Aorta (tissue), 5 donors: ENCODE data around the gene TRIM28. TPM values are rescaled to one million over a fixed set of nuclear protein-coding genes. Genes with fewer than 3 reads are reported as not detected.

Source experiments
- ATAC-seq: fragments of 200-7000 bp; cut with Tn5 transposase; one replicate; pipeline ENCODE4 v1.9.1; 2022; ENCODE audit warnings: moderate library complexity; ENCODE audit not compliant: low FRiP score
- DNase-seq, 2 donors: peaks; one replicate each; pipeline ENCODE4 v3.0.0-alpha.2; 2020
- H3K27ac ChIP-seq, 2 donors: one replicate each; pipeline ENCODE4 v1.5.1; 2013; ENCODE audit warnings: low read length in 2 of 2, mild to moderate bottlenecking in 2 of 2, moderate library complexity in 2 of 2, control low read depth in 1 of 2, inconsistent platforms in 1 of 2, low read depth in 1 of 2
- H3K27me3 ChIP-seq, 2 donors: one replicate each; pipeline ENCODE4 v1.6.1; 2013; ENCODE audit warnings: control low read depth in 1 of 2, low read length in 1 of 2, mild to moderate bottlenecking in 1 of 2, moderate library complexity in 1 of 2; ENCODE audit not compliant: insufficient read depth in 2 of 2, control insufficient read depth in 1 of 2
- H3K36me3 ChIP-seq, 2 donors: one replicate each; pipeline ENCODE4 v1.6.1; 2013; ENCODE audit warnings: control low read depth in 1 of 2, low read length in 1 of 2, mild to moderate bottlenecking in 1 of 2; ENCODE audit not compliant: insufficient read depth in 2 of 2, control insufficient read depth in 1 of 2
- H3K4me1 ChIP-seq, 2 donors: one replicate each; pipeline ENCODE4 v1.6.1; 2013; ENCODE audit warnings: low read length in 2 of 2, control low read depth in 1 of 2, mild to moderate bottlenecking in 1 of 2, moderate library complexity in 1 of 2; ENCODE audit not compliant: insufficient read depth in 2 of 2, control insufficient read depth in 1 of 2
- H3K4me3 ChIP-seq, 2 donors: one replicate each; pipeline ENCODE4 v1.5.1; 2013; ENCODE audit warnings: low read length in 2 of 2, control low read depth in 1 of 2, mild to moderate bottlenecking in 1 of 2
- H3K9me3 ChIP-seq: one replicate; pipeline ENCODE4 v1.6.1; 2013; ENCODE audit warnings: mild to moderate bottlenecking, low read length; ENCODE audit not compliant: control insufficient read depth
- WGBS, 2 donors: extraction: QIAGEN DNeasy Blood & Tissue Kit; methylation state at CpG; one replicate each; pipeline ENCODE4 v1.1.7; 2013; 5-methylcytosine and 5-hydroxymethylcytosine counted together
- intact Hi-C, 2 donors: fragments of 100-400 bp; cut with DNase I; formaldehyde crosslinking; loops; one replicate each; pipeline versions ENCODE4 v1.14.2 to v1.15.0; 2022
- polyA plus RNA-seq, 2 donors: library from polyadenylated mRNA; stranded (reverse); fragments of 200-250 nt; gene quantifications; one replicate each; pipeline ENCODE4 v1.2.3, GENCODE V29; 2013
- total RNA-seq, 2 donors: library from RNA; stranded (reverse); fragmentation: NEBNext Ultra II Directional; extraction: Animal tissue kit (Norgen Biotek cat#: 25700); gene quantifications; one replicate each; pipeline ENCODE4 v1.2.1, GENCODE V29; 2021
- donor health status: healthy with polysubstance abuse.
- donor health status: Bipolar disorder and iron deficiency.
- donor health status: DM: no; HTN: no; CAD: no.
- donor health status: DM: no; HTN: no; CAD: no.
- donor health status: DM: yes; HTN: yes; CAD: no.

The TRIM28 gene
- total and polyA plus RNA-seq, 4 donors = 76.5 to 210 (median 173) TPM

GRCh38 chr19:58578012-58578925, 34.4 kb downstream of the TRIM28 start:
- WGBS, 2 donors = 85 to 89% methylated on average over 11 of the region's 11 CpGs
- no peaks in the 10 kb centered on the region for H3K36me3 ChIP-seq
- peak in 1 of 2 donors; percentile 47 for DNase-seq
- H3K27ac ChIP-seq = no peak overlapping the region
- H3K4me1 ChIP-seq = no peaks in the 10 kb centered on the region
- intact Hi-C loops = no loop called here
- H3K27me3 ChIP-seq = no peaks in the 10 kb centered on the region
- no peak for ATAC-seq
- H3K9me3 ChIP-seq = no peaks in the 10 kb centered on the region
- H3K4me3 ChIP-seq = no peak overlapping the region

- no peak overlapping the region for H3K4me3 ChIP-seq
- intact Hi-C loops = no loop called here
- no peak overlapping the region for H3K27ac ChIP-seq
- no peaks in the 10 kb centered on the region for H3K36me3 ChIP-seq
- ATAC-seq (no peak), DNase-seq (peak in 1 of 2 donors; percentile 34)
- WGBS, 2 donors = 81 to 86% methylated on average over 8 of the region's 8 CpGs
- no peaks in the 10 kb centered on the region for H3K4me1 ChIP-seq
- H3K9me3 ChIP-seq = no peaks in the 10 kb centered on the region
- no peaks in the 10 kb centered on the region for H3K27me3 ChIP-seq
Observed at GRCh38 chr19:58579473-58580142, 35.7 kb downstream of the TRIM28 start.

GRCh38 chr19:58581227-58582141, 37.6 kb downstream of the TRIM28 start:
- intact Hi-C loops = no loop called here
- Histone ChIP-seq H3K9me3 (no peaks in the 10 kb centered on the region), H3K4me3 (no peak overlapping the region), H3K27ac (no peak overlapping the region), H3K36me3 (no peaks in the 10 kb centered on the region), H3K27me3 (no peaks in the 10 kb centered on the region), H3K4me1 (no peaks in the 10 kb centered on the region)
- ATAC-seq = peak; percentile 95
- peak; percentile 93 to 95 for DNase-seq
- WGBS, 2 donors = 65 to 71% methylated on average over 62 of the region's 62 CpGs

GRCh38 chr19:58582985-58583384, 39.1 kb downstream of the TRIM28 start:
- no peaks in the 10 kb centered on the region for H3K4me1 ChIP-seq
- no peaks in the 10 kb centered on the region for H3K27me3 ChIP-seq
- ATAC-seq = no peak
- no peak overlapping the region for H3K27ac ChIP-seq
- 94 to 96% methylated on average over 6 of the region's 6 CpGs for WGBS, 2 donors
- H3K9me3 ChIP-seq = no peaks in the 10 kb centered on the region
- H3K36me3 ChIP-seq = no peaks in the 10 kb centered on the region
- intact Hi-C loops = no loop called here
- no peak overlapping the region for H3K4me3 ChIP-seq
- peak in 1 of 2 donors; percentile 41 for DNase-seq

GRCh38 chr19:58584498-58585441, 40.9 kb downstream of the TRIM28 start:
- ATAC-seq (no peak), DNase-seq (no peak)
- Histone ChIP-seq H3K36me3 (no peaks in the 10 kb centered on the region), H3K4me1 (no peaks in the 10 kb centered on the region), H3K4me3 (no peak overlapping the region), H3K27ac (no peak overlapping the region), H3K9me3 (no peaks in the 10 kb centered on the region), H3K27me3 (no peaks in the 10 kb centered on the region)
- intact Hi-C loops = no loop called here
- whole genome bisulfite sequencing, 2 donors = 84 to 85% methylated on average over 9 of the region's 9 CpGs

GRCh38 chr19:58585442-58586132, 41.7 kb downstream of the TRIM28 start:
- 73 to 82% methylated on average over 6 of the region's 6 CpGs for WGBS, 2 donors
- H3K9me3 ChIP-seq = no peaks in the 10 kb centered on the region
- intact Hi-C loops = no loop called here
- no peak overlapping the region for H3K4me3 ChIP-seq
- DNase-seq (no peak), ATAC-seq (no peak)
- no peaks in the 10 kb centered on the region for H3K27me3 ChIP-seq
- H3K27ac ChIP-seq = no peak overlapping the region
- H3K4me1 ChIP-seq = no peaks in the 10 kb centered on the region
- H3K36me3 ChIP-seq = no peaks in the 10 kb centered on the region

- Histone ChIP-seq H3K9me3 (no peaks in the 10 kb centered on the region), H3K27me3 (no peaks in the 10 kb centered on the region), H3K36me3 (no peaks in the 10 kb centered on the region), H3K27ac (no peak overlapping the region), H3K4me1 (no peaks in the 10 kb centered on the region), H3K4me3 (no peak overlapping the region)
- ATAC-seq (no peak), DNase-seq (peak; percentile 42 to 65)
- WGBS, 2 donors = 89 to 93% methylated on average over 4 of the region's 4 CpGs
- intact Hi-C loops = no loop called here
Observed at GRCh38 chr19:58586133-58586765, 42.4 kb downstream of the TRIM28 start.
